Lung (tissue), 12 donors: ENCODE results near the gene MAU2. TPM values are rescaled to one million over a fixed set of nuclear protein-coding genes. Genes with fewer than 3 reads are reported as not detected.
"Not testable (repeated sequence)": the region's sequence is repeated elsewhere in the genome, so short reads cannot be mapped to it uniquely, and the experiment has no call there.

Source experiments
- ATAC-seq: fragments of 200-7000 bp; cut with Tn5 transposase; one replicate; pipeline ENCODE4 v1.9.1; 2020; ENCODE audit warnings: moderate number of reproducible peaks; ENCODE audit not compliant: insufficient read depth, low FRiP score
- DNase-seq, 3 donors: peaks; one replicate each; pipeline ENCODE4 v3.0.0-alpha.2; 2013 to 2017
- H3K27ac ChIP-seq, 2 donors: one replicate each; pipeline ENCODE4 v1.5.1; 2013; ENCODE audit warnings: mild to moderate bottlenecking in 2 of 2, moderate library complexity in 2 of 2, control low read depth in 1 of 2, inconsistent platforms in 1 of 2, low read depth in 1 of 2, low read length in 1 of 2
- H3K27me3 ChIP-seq, 3 donors: one replicate each; pipeline ENCODE4 v1.5.1; 2013; ENCODE audit warnings: low read length in 2 of 3; ENCODE audit not compliant: control insufficient read depth in 3 of 3, insufficient read depth in 3 of 3
- H3K36me3 ChIP-seq, 4 donors: one replicate each; pipeline ENCODE4 v1.5.1; 2013; ENCODE audit warnings: low read length in 4 of 4, mild to moderate bottlenecking in 1 of 4, moderate library complexity in 1 of 4; ENCODE audit not compliant: control insufficient read depth in 4 of 4, insufficient read depth in 4 of 4
- H3K4me1 ChIP-seq, 5 donors: one replicate each; pipeline ENCODE4 v1.5.1; 2013; ENCODE audit warnings: low read length in 5 of 5, mild to moderate bottlenecking in 2 of 5, moderate library complexity in 1 of 5; ENCODE audit not compliant: control insufficient read depth in 5 of 5, insufficient read depth in 5 of 5
- H3K4me3 ChIP-seq: one replicate; pipeline ENCODE4 v1.5.1; 2013; ENCODE audit warnings: mild to moderate bottlenecking, control low read depth, moderate library complexity
- H3K9ac ChIP-seq, 2 donors: one replicate each; pipeline ENCODE4 v1.5.1; 2013; ENCODE audit warnings: low read length in 2 of 2, control low read depth in 1 of 2; ENCODE audit not compliant: insufficient read depth in 1 of 2
- H3K9me3 ChIP-seq, 4 donors: one replicate each; pipeline ENCODE4 v1.5.1; 2013; ENCODE audit warnings: low read length in 3 of 4, mild to moderate bottlenecking in 1 of 4, moderate library complexity in 1 of 4; ENCODE audit not compliant: control insufficient read depth in 4 of 4, insufficient read depth in 3 of 4
- CTCF ChIP-seq: IDR thresholded peaks from 2 replicates; pipeline ENCODE4 v1.5.1; 2012; ENCODE audit warnings: mild to moderate bottlenecking; ENCODE audit errors: control extremely low read depth, extremely low read depth
- WGBS, 2 donors: extraction: QIAGEN DNeasy Blood & Tissue Kit; methylation state at CpG; one replicate each; pipeline ENCODE4 v1.1.7; 2013; 5-methylcytosine and 5-hydroxymethylcytosine counted together
- polyA plus RNA-seq, 2 donors: library from polyadenylated mRNA; stranded (reverse); fragments of 200-250 nt; gene quantifications; one replicate each; pipeline ENCODE4 v1.2.1, GENCODE V29; 2013
- total RNA-seq, 2 donors: library from RNA; depleted of rRNA in 1 of 2; stranded (reverse); fragments of >200 nt in 1 of 2; gene quantifications; one replicate each; pipeline ENCODE4 v1.2.1, GENCODE V29; 2014 to 2021
- donor health status: control.
- donor health status: control.
- donor health status: Bipolar disorder and iron deficiency.
- donor health status: healthy.
- donor health status: DM: yes; HTN: yes; CAD: no.

The MAU2 gene
- total and polyA plus RNA-seq, 4 donors: 21.6 to 68.0 (median 44.5) TPM

- TF ChIP-seq CTCF: no peak
- Histone ChIP-seq H3K9ac (no peak overlapping the region), H3K9me3 (no peaks in the 10 kb centered on the region), H3K27me3 (no peaks in the 10 kb centered on the region), H3K4me1 (no peaks in the 10 kb centered on the region), H3K27ac (no peak overlapping the region), H3K4me3 (no peak overlapping the region), H3K36me3 (peaks cover 20 to 78% (median 35%) of the 10 kb centered on the region in 4 donors)
- DNase-seq (no peak), ATAC-seq (no peak)
- WGBS, 2 donors: 87 to 93% methylated on average over 10 of the region's 10 CpGs
Measured at GRCh38 chr19:19347401-19348110, 26.9 kb downstream of the MAU2 start.

- DNase-seq (no peak), ATAC-seq (no peak)
- no peaks in the 10 kb centered on the region for H3K4me1 ChIP-seq
- H3K27ac ChIP-seq: no peak overlapping the region
- no peaks in the 10 kb centered on the region for H3K9me3 ChIP-seq
- peaks cover 20 to 77% (median 34%) of the 10 kb centered on the region in 4 donors for H3K36me3 ChIP-seq
- WGBS, 2 donors: 91 to 97% methylated on average over 9 of the region's 9 CpGs
- no peaks in the 10 kb centered on the region for H3K27me3 ChIP-seq
- no peak overlapping the region for H3K4me3 ChIP-seq
- H3K9ac ChIP-seq: no peak overlapping the region
- TF ChIP-seq CTCF: no peak
Measured at GRCh38 chr19:19348266-19348665, 27.6 kb downstream of the MAU2 start.

- DNase-seq: no peak
- no peaks in the 10 kb centered on the region for H3K4me1 ChIP-seq
- 93 to 96% methylated on average over 6 to 7 of the region's 7 CpGs for WGBS, 2 donors
- H3K9me3 ChIP-seq: no peaks in the 10 kb centered on the region
- H3K36me3 ChIP-seq: peaks cover 22 to 79% (median 37%) of the 10 kb centered on the region in 4 donors
- H3K27ac ChIP-seq: no peak overlapping the region
- H3K4me3 ChIP-seq: no peak overlapping the region
- H3K27me3 ChIP-seq: no peaks in the 10 kb centered on the region
- no peak overlapping the region for H3K9ac ChIP-seq
- TF ChIP-seq CTCF: no peak
- no peak for ATAC-seq
Measured at GRCh38 chr19:19349365-19349764, 28.7 kb downstream of the MAU2 start.

DNA sequence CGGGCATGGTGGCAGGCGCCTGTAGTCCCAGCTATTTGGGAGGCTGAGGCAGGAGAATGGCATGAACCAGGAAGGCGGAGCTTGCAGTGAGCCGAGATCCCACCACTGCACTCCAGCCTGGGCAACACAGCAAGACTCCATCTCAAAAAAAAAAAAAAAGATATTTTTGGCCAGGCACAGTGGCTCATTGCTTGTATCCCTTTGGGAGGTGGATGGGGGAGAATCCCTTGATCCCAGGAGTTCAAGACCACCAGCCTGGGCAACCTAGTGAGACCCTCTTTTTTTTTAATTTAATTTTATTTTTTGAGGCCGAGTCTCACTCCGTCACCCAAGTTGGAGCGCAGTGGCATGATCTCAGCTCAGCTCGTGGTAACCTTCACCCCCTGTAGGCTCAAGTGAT lies 30.1 kb downstream of the MAU2 start:
- H3K27me3 ChIP-seq, ATAC-seq, H3K4me1 ChIP-seq, H3K9ac ChIP-seq, H3K4me3 ChIP-seq, DNase-seq, H3K9me3 ChIP-seq, H3K27ac ChIP-seq: not testable (repeated sequence)
- H3K36me3 ChIP-seq: peaks cover 21 to 79% (median 31%) of the 10 kb centered on the region in 4 donors
- WGBS, 2 donors: 95 to 96% methylated on average over 7 to 8 of the region's 8 CpGs
